ENCODE results near the gene CNTNAP2.
"Not testable (repeated sequence)": the region's sequence is repeated elsewhere in the genome, so short reads cannot be mapped to it uniquely, and the experiment has no call there.

The CNTNAP2 gene

DNA sequence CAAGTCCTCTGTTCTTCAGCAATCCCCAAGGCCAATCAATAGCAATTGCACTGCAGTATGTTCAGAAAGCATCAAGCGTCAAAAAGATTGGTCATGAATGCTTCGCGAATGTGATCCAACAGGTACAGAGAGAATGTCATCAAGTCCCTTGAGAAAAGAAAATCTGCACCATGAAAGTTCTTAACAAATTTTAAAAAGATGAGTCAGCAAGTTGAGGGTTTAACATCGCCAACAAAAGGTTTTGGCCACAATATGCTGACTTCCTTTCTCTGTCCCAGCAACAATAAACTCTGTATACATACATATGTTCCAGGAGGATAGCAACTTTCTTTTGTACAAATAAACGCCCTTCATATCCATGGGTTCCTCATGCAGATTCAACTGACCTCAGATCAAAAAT is 2305.4 kb downstream of the CNTNAP2 start:
- Histone ChIP-seq H3K4me3 (no peak overlapping the region), H3K27ac (no peak overlapping the region)
- TF ChIP-seq, protein P1, sequence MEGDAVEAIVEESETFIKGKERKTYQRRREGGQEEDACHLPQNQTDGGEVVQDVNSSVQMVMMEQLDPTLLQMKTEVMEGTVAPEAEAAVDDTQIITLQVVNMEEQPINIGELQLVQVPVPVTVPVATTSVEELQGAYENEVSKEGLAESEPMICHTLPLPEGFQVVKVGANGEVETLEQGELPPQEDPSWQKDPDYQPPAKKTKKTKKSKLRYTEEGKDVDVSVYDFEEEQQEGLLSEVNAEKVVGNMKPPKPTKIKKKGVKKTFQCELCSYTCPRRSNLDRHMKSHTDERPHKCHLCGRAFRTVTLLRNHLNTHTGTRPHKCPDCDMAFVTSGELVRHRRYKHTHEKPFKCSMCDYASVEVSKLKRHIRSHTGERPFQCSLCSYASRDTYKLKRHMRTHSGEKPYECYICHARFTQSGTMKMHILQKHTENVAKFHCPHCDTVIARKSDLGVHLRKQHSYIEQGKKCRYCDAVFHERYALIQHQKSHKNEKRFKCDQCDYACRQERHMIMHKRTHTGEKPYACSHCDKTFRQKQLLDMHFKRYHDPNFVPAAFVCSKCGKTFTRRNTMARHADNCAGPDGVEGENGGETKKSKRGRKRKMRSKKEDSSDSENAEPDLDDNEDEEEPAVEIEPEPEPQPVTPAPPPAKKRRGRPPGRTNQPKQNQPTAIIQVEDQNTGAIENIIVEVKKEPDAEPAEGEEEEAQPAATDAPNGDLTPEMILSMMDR (IDR thresholded peaks at IDR 0.05) = no peak
- DNase-seq (ENCODE audit: low spot score) = no peak

DNA sequence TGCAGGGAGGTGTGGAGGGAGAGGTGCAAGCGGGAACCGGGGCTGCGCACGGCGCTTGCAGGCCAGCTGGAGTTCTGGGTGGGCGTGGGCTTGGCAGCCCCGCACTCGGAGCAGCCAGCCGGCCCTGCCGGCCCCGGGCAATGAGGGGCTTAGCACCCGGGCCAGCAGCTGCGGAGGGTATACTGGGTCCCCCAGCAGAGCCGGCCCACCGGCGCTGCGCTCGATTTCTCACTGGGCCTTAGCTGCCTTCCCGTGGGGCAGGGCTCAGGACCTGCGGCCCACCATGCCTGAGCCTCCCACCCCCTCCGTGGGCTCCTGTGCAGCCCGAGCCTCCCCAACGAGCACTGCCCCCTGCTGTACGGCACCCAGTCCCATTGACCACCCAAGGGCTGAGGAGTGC is 2309.8 kb downstream of the CNTNAP2 start:
- H3K27ac ChIP-seq; DNase-seq (ENCODE audit: low spot score); H3K4me3 ChIP-seq: not testable (repeated sequence)

DNA sequence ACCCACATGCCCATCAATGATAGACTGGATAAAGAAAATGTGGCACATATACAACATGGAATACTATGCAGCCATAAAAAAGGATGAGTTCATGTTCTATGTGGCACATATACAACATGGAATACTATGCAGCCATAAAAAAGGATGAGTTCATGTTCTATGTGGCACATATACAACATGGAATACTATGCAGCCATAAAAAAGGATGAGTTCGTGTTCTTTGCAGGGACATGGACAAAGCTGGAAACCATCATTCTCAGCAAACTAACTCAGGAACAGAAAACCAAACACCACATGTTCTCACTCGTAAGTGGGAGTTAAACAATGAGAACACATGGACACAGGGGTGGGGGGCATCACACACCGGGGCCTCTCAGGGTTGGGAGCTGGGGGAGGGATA is 2314.1 kb downstream of the CNTNAP2 start:
- not testable (repeated sequence) for H3K4me3 ChIP-seq; DNase-seq (ENCODE audit: low spot score); H3K27ac ChIP-seq

DNA sequence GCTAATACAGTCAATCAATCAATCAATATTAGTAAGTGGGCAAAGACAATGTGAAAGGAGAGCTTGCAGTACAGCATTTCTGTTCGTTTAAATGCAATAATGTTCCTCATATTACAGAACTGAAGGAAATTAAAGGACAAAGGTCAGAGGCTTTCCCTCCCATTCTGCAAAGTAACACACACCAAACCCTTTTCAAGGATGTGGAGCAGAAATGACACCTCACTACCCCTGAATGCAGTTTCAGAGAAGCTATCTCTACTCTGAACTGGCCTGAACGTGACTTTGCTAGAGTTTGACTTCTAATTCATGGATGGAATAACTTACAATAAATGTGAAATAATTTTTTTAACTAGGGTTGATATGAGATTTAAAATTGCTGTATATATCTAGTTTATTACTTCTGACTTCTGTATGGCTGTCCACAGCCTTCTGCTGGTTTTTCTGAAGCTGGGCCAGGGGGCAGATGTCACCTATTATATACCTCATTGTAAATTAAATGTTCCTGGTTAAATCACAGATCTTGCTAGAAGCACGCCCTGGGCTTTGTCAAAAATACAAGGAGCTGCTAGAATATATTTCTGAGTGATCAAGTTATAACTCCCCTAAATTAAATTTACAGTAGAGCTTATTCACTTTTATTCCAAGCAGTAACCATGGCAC is 2317.1 kb downstream of the CNTNAP2 start:
- no peak for DNase-seq (ENCODE audit: low spot score)
- H3K4me3 ChIP-seq = no peak overlapping the region
- TF ChIP-seq, protein P1 (IDR thresholded peaks at IDR 0.05) = no peak

DNA sequence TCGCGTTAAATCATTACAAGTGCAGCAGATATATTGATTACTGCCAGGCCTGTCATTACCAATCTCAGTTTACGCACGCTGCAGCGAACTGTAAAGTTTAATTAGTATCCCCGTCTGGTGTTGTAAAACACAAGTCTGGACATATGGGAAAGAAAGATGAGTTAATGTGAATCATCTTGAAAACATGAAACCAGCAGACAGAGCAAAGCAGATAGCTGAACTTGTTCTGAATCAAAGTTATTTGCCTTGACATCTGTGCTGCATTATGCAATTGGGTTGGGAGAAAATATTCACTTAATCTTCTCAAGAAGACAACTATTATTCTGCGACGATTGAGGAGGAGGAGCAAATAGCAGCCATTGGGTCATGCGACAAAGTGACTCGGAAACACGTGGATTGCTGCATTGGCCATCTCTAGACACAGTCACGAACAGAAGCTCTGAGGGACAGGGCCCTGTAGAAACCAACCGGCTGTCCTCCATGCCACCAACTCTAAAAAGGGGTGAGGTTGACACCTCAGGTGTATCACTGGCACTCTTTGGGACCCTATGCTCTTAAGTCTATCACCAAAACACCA is 2317.7 kb downstream of the CNTNAP2 start:
- Histone ChIP-seq H3K4me3 (no peak overlapping the region), H3K27ac (no peak overlapping the region)
- TF ChIP-seq, protein P1 (IDR thresholded peaks at IDR 0.05) = no peak
- no peak for DNase-seq (ENCODE audit: low spot score)

More for the DNA sequence above, 2317.1 kb downstream of the CNTNAP2 start:
- H3K27ac ChIP-seq = no peak overlapping the region

DNA sequence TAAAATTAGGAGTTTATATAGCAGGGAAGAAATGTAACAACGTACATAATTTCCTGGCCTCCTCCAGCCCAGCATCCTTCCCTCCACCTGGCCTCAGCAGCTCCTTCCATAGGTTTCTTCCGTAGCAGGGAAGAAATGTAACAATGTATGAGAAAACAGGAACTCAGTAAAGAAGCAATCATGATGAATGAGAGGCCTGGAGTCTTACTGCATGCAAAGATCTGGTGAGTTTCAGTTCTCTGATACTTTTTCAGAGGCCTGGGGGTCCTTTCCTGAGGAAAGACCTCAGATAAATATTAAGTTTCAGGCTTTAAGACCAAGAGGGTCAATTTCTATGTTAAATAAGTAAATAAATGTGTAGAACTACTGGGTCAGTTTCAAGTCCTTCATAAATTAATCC is 2318.3 kb downstream of the CNTNAP2 start:
- no peak overlapping the region for H3K4me3 ChIP-seq
- TF ChIP-seq, protein P1 (IDR thresholded peaks at IDR 0.05) = no peak
- DNase-seq (ENCODE audit: low spot score) = no peak
- H3K27ac ChIP-seq = no peak overlapping the region

DNA sequence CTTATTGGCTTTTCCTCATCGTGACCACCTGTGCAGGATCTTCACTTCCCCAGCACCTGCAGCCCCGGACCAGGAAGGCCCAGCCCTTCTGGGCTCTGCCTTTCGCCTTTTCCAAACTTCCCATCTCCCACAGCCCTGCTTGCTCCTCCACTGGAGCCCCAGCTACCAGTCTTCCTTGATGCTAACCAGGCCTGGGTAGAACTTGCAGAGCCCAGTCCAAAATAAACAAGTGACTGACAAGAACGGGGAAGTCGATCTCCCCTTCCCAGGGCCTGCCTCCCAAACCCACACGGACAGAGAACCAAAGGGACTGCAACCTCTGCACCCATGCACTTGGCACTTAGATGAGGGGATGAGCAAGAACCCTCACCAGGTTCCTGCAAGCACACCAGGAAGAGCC is 2319.1 kb downstream of the CNTNAP2 start:
- no peak overlapping the region for H3K4me3 ChIP-seq
- no peak overlapping the region for H3K27ac ChIP-seq
- DNase-seq (ENCODE audit: low spot score) = no peak
- TF ChIP-seq, protein P1 (IDR thresholded peaks at IDR 0.05) = no peak

DNA sequence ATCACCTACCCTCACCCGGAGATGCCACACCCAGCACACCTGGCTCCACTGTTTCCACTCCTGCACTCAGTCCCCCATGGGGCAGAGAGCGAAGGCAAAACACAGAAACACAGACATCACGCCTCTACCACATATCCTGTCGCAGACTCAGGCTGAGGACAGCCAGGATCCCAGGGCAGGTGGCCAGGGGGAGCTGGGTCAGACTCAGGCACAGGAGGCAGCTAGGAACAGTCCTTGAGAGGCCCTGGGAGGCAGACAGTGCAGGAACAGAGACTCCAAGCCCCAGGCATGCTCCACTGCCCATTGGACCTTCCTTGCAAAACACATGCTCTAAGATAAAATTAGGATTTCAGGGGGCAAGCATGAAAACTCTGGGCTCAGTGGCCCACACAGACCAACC is 2319.5 kb downstream of the CNTNAP2 start:
- Histone ChIP-seq H3K27ac (no peak overlapping the region), H3K4me3 (no peak overlapping the region)
- DNase-seq (ENCODE audit: low spot score) = no peak
- TF ChIP-seq, protein P1 (IDR thresholded peaks at IDR 0.05) = no peak

Data from coronary artery (tissue), 2 donors.